Activated naive CD4-positive, alpha-beta T cell treated with anti-CD3 and anti-CD28 coated beads, Interleukin-2, amount 10 ng/mL, durations not matched to agents 7 days and 5 days (primary cell): ENCODE measurements around the gene SLC37A1.

ENCODE experiments used
- CTCF ChIA-PET: fragments of 350-600 bp; sonication (Branson Sonifier 250); formaldehyde crosslinking; loops from one replicate; lab custom pipeline; 2021; ENCODE audit warnings: antibody characterized with exemption; lab: Charles Lee
- DNase-seq: peaks from one replicate; pipeline ENCODE4 v3.0.0-alpha.2; 2020
- H3K27ac Mint-ChIP-seq: one replicate; pipeline ENCODE4 v1.8.0; 2021; ENCODE audit warnings: mild to moderate bottlenecking, moderate library complexity, mixed read lengths
- H3K27me3 Mint-ChIP-seq: one replicate; pipeline ENCODE4 v1.8.0; 2021; ENCODE audit warnings: mild to moderate bottlenecking, mixed read lengths
- H3K36me3 Mint-ChIP-seq: one replicate; pipeline ENCODE4 v1.8.0; 2021; ENCODE audit warnings: mixed read lengths
- H3K4me1 Mint-ChIP-seq: one replicate; pipeline ENCODE4 v1.8.0; 2021; ENCODE audit warnings: mixed read lengths
- H3K4me3 Mint-ChIP-seq: one replicate; pipeline ENCODE4 v1.8.0; 2021; ENCODE audit warnings: mild to moderate bottlenecking, moderate library complexity, mixed read lengths
- H3K9me3 Mint-ChIP-seq: one replicate; pipeline ENCODE4 v1.8.0; 2021; ENCODE audit warnings: mixed read lengths

The SLC37A1 gene

GRCh38 chr21:42565886-42566523 is 52.4 kb downstream of the SLC37A1 start:
- Mint-ChIP-seq H3K4me3 (no peak overlapping the region), H3K27me3 (no peaks in the 10 kb centered on the region), H3K27ac (no peak overlapping the region), H3K9me3 (no peaks in the 10 kb centered on the region), H3K36me3 (peaks cover 12% of the 10 kb centered on the region), H3K4me1 (no peaks in the 10 kb centered on the region)
- DNase-seq = peak; percentile 13
- CTCF ChIA-PET = no interaction called here

DNA sequence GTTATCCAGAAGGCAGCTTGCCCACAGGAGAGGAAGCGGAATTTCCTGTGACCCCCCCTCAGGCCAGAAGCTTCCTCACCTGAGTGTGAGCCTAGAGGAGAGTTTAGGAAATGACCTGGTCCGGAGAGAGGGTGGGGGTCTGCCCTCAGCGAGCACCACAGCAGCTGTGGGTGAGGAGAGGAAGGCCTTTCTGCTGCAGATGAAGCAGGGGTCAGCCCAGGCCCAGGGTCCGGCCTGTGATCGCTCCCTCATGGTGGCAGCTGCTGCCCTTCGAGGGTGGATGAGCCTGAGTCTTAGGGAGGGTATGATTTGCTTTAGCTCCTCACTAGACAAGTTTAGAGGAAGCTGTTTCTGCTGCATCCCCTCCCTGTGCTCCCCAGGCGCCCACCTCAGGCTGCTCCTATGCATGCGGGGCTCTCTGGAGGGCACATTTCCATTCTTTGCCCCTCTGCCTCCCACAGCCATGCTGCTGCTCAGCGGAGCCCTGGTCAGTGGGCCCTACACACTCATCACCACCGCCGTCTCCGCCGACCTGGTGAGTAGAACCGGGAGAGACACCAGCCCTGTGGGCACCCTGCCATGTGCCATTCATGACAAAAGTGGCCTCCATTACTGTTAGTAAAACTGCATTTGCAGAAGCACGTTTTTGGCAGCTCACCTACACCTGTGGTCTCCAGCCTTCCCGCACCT is 53.0 kb downstream of the SLC37A1 start:
- no peak overlapping the region for H3K27ac Mint-ChIP-seq

GRCh38 chr21:42567214-42567555 is 53.5 kb downstream of the SLC37A1 start:
- DNase-seq = peak; percentile 10
- no peaks in the 10 kb centered on the region for H3K9me3 Mint-ChIP-seq
- H3K27me3 Mint-ChIP-seq = no peaks in the 10 kb centered on the region
- CTCF ChIA-PET = no interaction called here
- H3K36me3 Mint-ChIP-seq = peaks cover 9% of the 10 kb centered on the region
- H3K4me3 Mint-ChIP-seq = no peak overlapping the region
- H3K4me1 Mint-ChIP-seq = no peaks in the 10 kb centered on the region
- H3K27ac Mint-ChIP-seq = no peak overlapping the region

More for the DNA sequence above, 53.0 kb downstream of the SLC37A1 start:
- Mint-ChIP-seq H3K36me3 (peaks cover 12% of the 10 kb centered on the region), H3K27me3 (no peaks in the 10 kb centered on the region), H3K4me3 (no peak overlapping the region), H3K4me1 (no peaks in the 10 kb centered on the region), H3K9me3 (no peaks in the 10 kb centered on the region)
- CTCF ChIA-PET = no interaction called here
- DNase-seq = peak; percentile 14

DNA sequence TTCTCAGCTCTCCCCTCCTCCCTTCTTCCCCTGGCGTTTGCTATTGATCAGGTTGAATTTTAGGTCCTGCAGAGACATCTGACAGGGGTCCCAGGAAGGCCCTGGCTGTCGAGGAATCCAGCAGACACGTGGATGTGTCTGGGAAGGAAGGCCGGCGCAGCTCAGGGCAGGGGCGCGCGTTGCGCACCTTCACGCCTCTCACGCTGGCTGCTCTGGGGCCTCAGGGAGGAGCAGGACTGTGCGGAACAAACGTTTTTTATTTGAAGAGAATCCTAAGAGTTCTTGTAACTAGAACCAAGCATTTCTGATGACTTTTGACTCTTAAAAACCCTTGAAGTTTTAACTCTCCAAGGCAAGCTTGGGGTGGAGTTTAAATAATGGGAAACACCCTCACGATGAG is 54.2 kb downstream of the SLC37A1 start:
- no peaks in the 10 kb centered on the region for H3K27me3 Mint-ChIP-seq
- DNase-seq = peak; percentile 14
- no peaks in the 10 kb centered on the region for H3K4me1 Mint-ChIP-seq
- CTCF ChIA-PET = no interaction called here
- no peak overlapping the region for H3K4me3 Mint-ChIP-seq
- no peak overlapping the region for H3K27ac Mint-ChIP-seq
- H3K9me3 Mint-ChIP-seq = no peaks in the 10 kb centered on the region
- peaks cover 2% of the 10 kb centered on the region for H3K36me3 Mint-ChIP-seq

DNA sequence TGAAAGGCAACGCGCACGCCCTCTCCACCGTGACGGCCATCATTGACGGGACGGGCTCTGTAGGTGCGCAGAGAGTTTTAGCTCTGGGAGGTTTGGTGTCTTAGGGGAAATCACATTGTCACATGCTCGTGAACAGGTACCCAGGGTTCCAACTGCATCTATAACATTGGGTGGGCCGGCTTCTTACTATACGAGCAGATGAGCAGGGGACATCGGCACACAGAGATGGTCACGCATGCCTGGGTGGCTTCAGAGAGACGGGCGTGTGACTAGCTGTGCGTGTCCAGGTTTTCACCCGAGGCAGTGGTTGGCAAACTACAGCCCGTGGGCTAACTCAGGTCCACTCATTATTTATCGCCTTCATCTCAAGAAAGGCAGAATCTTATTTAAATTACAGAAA is 54.7 kb downstream of the SLC37A1 start:
- H3K27ac Mint-ChIP-seq = no peak overlapping the region
- no peaks in the 10 kb centered on the region for H3K27me3 Mint-ChIP-seq
- H3K4me3 Mint-ChIP-seq = no peak overlapping the region
- peaks cover 2% of the 10 kb centered on the region for H3K36me3 Mint-ChIP-seq
- H3K4me1 Mint-ChIP-seq = no peaks in the 10 kb centered on the region
- DNase-seq = no peak
- CTCF ChIA-PET = no interaction called here
- H3K9me3 Mint-ChIP-seq = no peaks in the 10 kb centered on the region

DNA sequence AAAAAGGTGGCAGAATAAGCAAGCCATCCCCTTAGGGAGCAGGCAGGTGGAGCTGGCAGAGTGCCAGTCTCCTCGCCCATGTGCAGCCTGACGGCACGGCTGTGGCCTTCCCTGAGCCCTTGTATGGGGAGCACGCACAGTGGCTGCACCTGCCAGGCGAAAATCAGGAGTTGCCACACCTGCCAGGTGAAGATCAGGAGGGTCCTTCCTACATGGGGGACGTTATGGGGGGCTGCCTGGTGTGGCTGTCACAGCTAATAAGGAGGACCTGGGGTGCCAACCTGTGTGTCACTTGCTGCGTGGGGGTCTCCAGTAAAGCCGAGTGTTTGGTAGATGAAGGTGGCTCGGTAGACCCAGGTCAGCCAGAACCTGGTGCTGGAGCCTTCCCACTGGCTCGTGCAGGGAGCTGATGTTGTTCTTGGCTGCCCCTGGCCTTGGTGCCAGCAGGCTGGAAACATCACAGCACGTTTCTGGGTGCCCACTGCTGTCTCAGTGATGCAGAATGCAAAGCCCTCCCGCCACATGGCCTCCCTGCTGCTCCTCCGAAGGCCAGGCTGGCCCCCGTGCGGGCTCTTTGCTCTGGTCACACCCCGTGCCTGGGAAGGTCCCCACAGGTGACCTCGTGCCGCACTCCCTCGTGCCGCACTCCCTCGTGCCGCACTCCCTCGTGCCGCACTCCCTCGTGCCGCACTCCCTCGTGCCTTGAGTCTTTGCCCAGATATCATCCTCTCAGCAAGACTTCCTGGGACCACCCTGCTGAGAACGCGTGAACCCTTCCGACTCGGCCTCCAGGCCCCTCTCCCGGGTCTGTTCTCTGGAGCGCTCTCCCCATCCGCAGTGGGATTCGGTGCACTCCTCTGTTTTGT is 55.4 kb downstream of the SLC37A1 start:
- H3K36me3 Mint-ChIP-seq = peaks cover 2% of the 10 kb centered on the region
- H3K4me3 Mint-ChIP-seq = no peak overlapping the region
- H3K9me3 Mint-ChIP-seq = no peaks in the 10 kb centered on the region
- DNase-seq = peak; percentile 15
- CTCF ChIA-PET = no interaction called here
- H3K27me3 Mint-ChIP-seq = no peaks in the 10 kb centered on the region
- no peak overlapping the region for H3K27ac Mint-ChIP-seq
- H3K4me1 Mint-ChIP-seq = no peaks in the 10 kb centered on the region

DNA sequence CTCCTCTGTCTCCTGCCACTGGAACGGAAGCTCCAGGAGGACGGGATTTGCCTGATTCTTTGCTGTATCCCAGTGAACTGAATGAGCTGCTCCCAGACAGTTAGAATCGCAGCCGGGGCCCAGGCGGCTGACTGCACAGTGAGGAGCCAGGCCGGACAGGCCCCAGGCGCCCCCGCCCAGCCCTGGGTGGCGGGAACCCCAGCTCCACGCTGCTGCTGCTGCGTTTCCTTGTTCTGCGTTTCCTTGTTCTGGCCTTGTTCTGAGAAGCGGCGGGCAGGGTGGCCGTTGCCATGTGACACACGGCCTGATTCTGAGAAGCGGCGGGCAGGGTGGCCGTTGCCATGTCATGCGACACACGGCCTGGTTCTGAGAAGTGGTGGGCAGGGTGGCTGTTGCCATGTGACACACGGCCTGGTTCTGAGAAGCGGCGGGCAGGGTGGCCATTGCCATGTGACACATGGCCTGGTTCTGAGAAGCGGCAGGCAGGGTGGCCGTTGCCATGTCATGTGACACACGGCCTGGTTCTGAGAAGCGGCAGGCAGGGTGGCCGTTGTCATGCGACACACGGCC is 56.2 kb downstream of the SLC37A1 start:
- CTCF ChIA-PET = no interaction called here
- no peaks in the 10 kb centered on the region for H3K27me3 Mint-ChIP-seq
- no peaks in the 10 kb centered on the region for H3K4me1 Mint-ChIP-seq
- H3K9me3 Mint-ChIP-seq = no peaks in the 10 kb centered on the region
- H3K27ac Mint-ChIP-seq = no peak overlapping the region
- no peak overlapping the region for H3K4me3 Mint-ChIP-seq
- DNase-seq = no peak
- peaks cover 4% of the 10 kb centered on the region for H3K36me3 Mint-ChIP-seq

- CTCF ChIA-PET = no interaction called here
- peaks cover 7% of the 10 kb centered on the region for H3K36me3 Mint-ChIP-seq
- H3K4me1 Mint-ChIP-seq = no peaks in the 10 kb centered on the region
- H3K9me3 Mint-ChIP-seq = no peaks in the 10 kb centered on the region
- DNase-seq = no peak
- H3K27ac Mint-ChIP-seq = no peak overlapping the region
- no peaks in the 10 kb centered on the region for H3K27me3 Mint-ChIP-seq
- no peak overlapping the region for H3K4me3 Mint-ChIP-seq
Observed at GRCh38 chr21:42570362-42570761, 56.7 kb downstream of the SLC37A1 start.

DNA sequence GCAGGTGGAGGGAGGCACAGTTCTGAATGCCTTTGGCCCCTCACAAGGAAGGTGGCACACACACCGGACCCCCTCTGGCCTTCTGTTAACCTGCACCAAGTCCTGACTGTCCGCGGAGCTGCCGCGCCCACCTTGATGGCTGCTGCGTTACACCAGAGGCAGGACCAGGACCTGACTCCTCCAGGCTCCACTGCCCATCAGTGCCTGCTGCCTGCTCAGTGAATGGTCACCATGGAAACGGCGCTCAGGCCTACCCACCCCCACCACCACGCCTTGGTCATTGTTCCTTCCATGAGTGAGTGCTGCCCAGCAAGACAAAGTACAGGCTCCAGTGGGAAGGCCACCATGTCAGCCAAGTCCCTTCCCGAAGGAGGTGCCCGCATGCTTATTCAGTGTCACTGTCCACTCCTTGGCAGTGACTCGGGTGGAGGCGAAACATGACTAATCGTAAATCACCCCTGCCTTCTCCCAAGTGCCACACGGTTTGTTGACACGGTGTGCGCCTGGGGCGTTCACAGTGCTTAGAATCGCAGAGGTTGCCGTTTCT is 57.3 kb downstream of the SLC37A1 start:
- H3K9me3 Mint-ChIP-seq = peaks cover 1% of the 10 kb centered on the region
- H3K4me1 Mint-ChIP-seq = no peaks in the 10 kb centered on the region
- no peaks in the 10 kb centered on the region for H3K27me3 Mint-ChIP-seq
- no peak overlapping the region for H3K27ac Mint-ChIP-seq
- no peak overlapping the region for H3K4me3 Mint-ChIP-seq
- CTCF ChIA-PET = no interaction called here
- H3K36me3 Mint-ChIP-seq = peaks cover 12% of the 10 kb centered on the region
- peak; percentile 19 for DNase-seq

- DNase-seq = no peak
- Mint-ChIP-seq H3K9me3 (peaks cover 6% of the 10 kb centered on the region), H3K4me3 (no peak overlapping the region), H3K27ac (no peak overlapping the region), H3K4me1 (no peaks in the 10 kb centered on the region), H3K27me3 (no peaks in the 10 kb centered on the region), H3K36me3 (peaks cover 19% of the 10 kb centered on the region)
- CTCF ChIA-PET = no interaction called here
Observed at GRCh38 chr21:42571391-42572150, 57.9 kb downstream of the SLC37A1 start.

- H3K27ac Mint-ChIP-seq = no peak overlapping the region
- no peaks in the 10 kb centered on the region for H3K27me3 Mint-ChIP-seq
- H3K4me1 Mint-ChIP-seq = no peaks in the 10 kb centered on the region
- H3K36me3 Mint-ChIP-seq = peaks cover 29% of the 10 kb centered on the region
- CTCF ChIA-PET = no interaction called here
- DNase-seq = peak; percentile 18
- H3K9me3 Mint-ChIP-seq = peaks cover 11% of the 10 kb centered on the region
- no peak overlapping the region for H3K4me3 Mint-ChIP-seq
Observed at GRCh38 chr21:42572906-42573495, 59.3 kb downstream of the SLC37A1 start.

- Mint-ChIP-seq H3K27ac (no peak overlapping the region), H3K9me3 (peaks cover 11% of the 10 kb centered on the region), H3K36me3 (peaks cover 32% of the 10 kb centered on the region), H3K4me1 (no peaks in the 10 kb centered on the region), H3K27me3 (no peaks in the 10 kb centered on the region), H3K4me3 (no peak overlapping the region)
- peak; percentile 18 for DNase-seq
- CTCF ChIA-PET = no interaction called here
Observed at GRCh38 chr21:42574234-42575027, 60.8 kb downstream of the SLC37A1 start.

DNA sequence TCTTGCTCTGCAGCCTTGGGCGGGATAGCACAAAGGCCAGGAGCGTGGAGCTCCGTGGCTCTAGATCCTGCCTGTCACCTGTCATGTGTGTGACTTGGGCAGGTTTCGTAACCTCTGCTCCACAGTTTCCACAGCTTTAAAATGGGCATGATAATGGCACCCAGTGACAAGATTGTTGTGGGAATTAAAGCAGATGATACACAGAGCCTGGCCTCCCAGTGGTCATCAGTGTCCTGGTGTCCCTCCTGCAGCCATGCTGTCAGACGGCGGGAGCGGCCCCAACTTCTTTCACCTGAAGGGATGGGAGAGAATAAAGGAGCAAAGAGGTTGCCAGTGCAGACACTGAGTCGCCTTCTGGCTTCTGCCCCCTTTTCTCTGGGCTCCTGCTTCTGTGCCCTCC is 61.5 kb downstream of the SLC37A1 start:
- peaks cover 11% of the 10 kb centered on the region for H3K9me3 Mint-ChIP-seq
- H3K36me3 Mint-ChIP-seq = peaks cover 32% of the 10 kb centered on the region
- no peak overlapping the region for H3K27ac Mint-ChIP-seq
- peak; percentile 14 for DNase-seq
- H3K27me3 Mint-ChIP-seq = no peaks in the 10 kb centered on the region
- CTCF ChIA-PET = no interaction called here
- H3K4me3 Mint-ChIP-seq = no peak overlapping the region
- no peaks in the 10 kb centered on the region for H3K4me1 Mint-ChIP-seq
